ENCODE measurements around the gene ELAC2. TPM values are rescaled to one million over a fixed set of nuclear protein-coding genes. Genes with fewer than 3 reads are reported as not detected.

ELAC2 gene
- total and polyA plus RNA-seq, 2 of the 4 experiments (the other 2 are of a cell fraction): 75.2 to 80.7 TPM

- in situ Hi-C loops (cut with MboI; ENCODE audit: low sequenced_read_pairs): no loop called here
- TF ChIP-seq SMC3 (IDR thresholded peaks at IDR 0.05; ENCODE audit: low read depth, low read length): no peak
- no peak for TF ChIP-seq FOS (IDR thresholded peaks at IDR 0.05; ENCODE audit: low read depth, low read length)
- TF ChIP-seq ELK1 (IDR thresholded peaks at IDR 0.05; ENCODE audit: borderline replicate concordance, low read depth, low read length): no peak
- TF ChIP-seq CTCF (conservative IDR thresholded peaks at IDR 0.05; ENCODE audit: low read depth, low read length): no peak
These were observed 28.5 kb upstream of the ELAC2 start for GRCh38 chr17:13046361-13046760.

More at GRCh38 chr17:13046361-13046760, 28.5 kb upstream of the ELAC2 start:
- H2BK5ac ChIP-seq (ENCODE audit: low read depth, low read length, poor library complexity, severe bottlenecking): no peak overlapping the region
- no peak overlapping the region for H2BK120ac ChIP-seq (ENCODE audit: low read depth, low read length)
- no peak overlapping the region for H4K8ac ChIP-seq (ENCODE audit: low read depth in 2 of 2, low read length in 2 of 2)
- no peak overlapping the region for H3K9ac ChIP-seq (ENCODE audit: low read depth, low read length)
- CTCF ChIA-PET: no interaction called here
- H3K9me3 ChIP-seq (ENCODE audit: control insufficient read depth, insufficient read depth, low read length): no peaks in the 10 kb centered on the region
- H3K36me3 ChIP-seq (ENCODE audit: control insufficient read depth, insufficient read depth, low read length): no peaks in the 10 kb centered on the region
- no peaks in the 10 kb centered on the region for H3K4me1 ChIP-seq (ENCODE audit: control insufficient read depth, insufficient read depth, low read length)
- peaks cover 23% of the 10 kb centered on the region for H3K27me3 ChIP-seq (ENCODE audit: control insufficient read depth, insufficient read depth, low read length)
- H3K9me1 ChIP-seq (ENCODE audit: insufficient read depth, low read length): no peaks in the 10 kb centered on the region
- no peak for ATAC-seq (ENCODE audit: low read depth)
- no peak overlapping the region for H3K4me3 ChIP-seq (ENCODE audit: insufficient read depth, low read depth, low read length)
- no peak overlapping the region for H2AK9ac ChIP-seq (replicated peaks; ENCODE audit: low read depth, low read length, poor library complexity)
- no peak overlapping the region for H3K56ac ChIP-seq (ENCODE audit: extremely low read depth, insufficient read depth, low read length)
- WGBS, 2 experiments (ENCODE audit: extremely low coverage in 2 of 2, insufficient read length in 1 of 2): 83% methylated on average over 9 of the region's 12 CpGs; no CpG with 5 or more reads in 1 of the 2 experiments
- H2BK15ac ChIP-seq (ENCODE audit: low read depth, low read length): no peak overlapping the region
- intact Hi-C loops (cut with micrococcal nuclease): no loop called here
- H4K5ac ChIP-seq (ENCODE audit: low read depth, low read length): no peak overlapping the region
- no peak overlapping the region for H3K4me2 ChIP-seq (ENCODE audit: low read depth, low read length)
- no peak overlapping the region for H3K27ac ChIP-seq (ENCODE audit: insufficient read depth, low read length)
- H4K20me1 ChIP-seq (ENCODE audit: insufficient read depth, low read length): no peaks in the 10 kb centered on the region
- no peak overlapping the region for H2BK20ac ChIP-seq (ENCODE audit: low read depth, low read length)
- no peak overlapping the region for H3K4ac ChIP-seq (ENCODE audit: low read depth, low read length)
- H2AFZ ChIP-seq (replicated peaks; ENCODE audit: low read length, poor library complexity): no peak overlapping the region
- H4K91ac ChIP-seq (ENCODE audit: insufficient read depth, low read depth, low read length): no peak overlapping the region
- no peak for DNase-seq
- POLR2A ChIA-PET (ENCODE audit: unreplicated experiment): no interaction called here
- no peak overlapping the region for H3K23ac ChIP-seq (ENCODE audit: low read depth, low read length)
- H3K18ac ChIP-seq (ENCODE audit: low read depth, low read length): no peak overlapping the region
- no peaks in the 10 kb centered on the region for H3K79me1 ChIP-seq (ENCODE audit: low read depth in 1 of 2, low read length in 2 of 2)
- dilution Hi-C loops (cut with HindIII; ENCODE audit: low sequenced_read_pairs, unreplicated experiment): no loop called here
- H2AK5ac ChIP-seq (ENCODE audit: low read depth, low read length): no peak overlapping the region
- H3K14ac ChIP-seq (replicated peaks; ENCODE audit: low read depth, low read length): no peak overlapping the region
- BruUV-seq (replicated peaks): no TSS peak
